Posterior cingulate gyrus (tissue), 11 donors: Measurements from ENCODE around the gene CEP295NL.
A peak's percentile ranks its signal among the peaks of the same experiment; 100 is the strongest.
"Not testable (repeated sequence)": the region's sequence is repeated elsewhere in the genome, so short reads cannot be mapped to it uniquely, and the experiment has no call there.

Experiments used
- DNase-seq, 10 donors: peaks; one replicate each; pipeline versions ENCODE4 v3.0.0 to v3.0.0-alpha.2; 2020 to 2021; ENCODE audit warnings: mixed read lengths in 3 of 10
- intact Hi-C: fragments of 100-400 bp; cut with DNase I; formaldehyde crosslinking; loops from one replicate; pipeline ENCODE4 v1.15.1; 2023

Gene CEP295NL

DNA sequence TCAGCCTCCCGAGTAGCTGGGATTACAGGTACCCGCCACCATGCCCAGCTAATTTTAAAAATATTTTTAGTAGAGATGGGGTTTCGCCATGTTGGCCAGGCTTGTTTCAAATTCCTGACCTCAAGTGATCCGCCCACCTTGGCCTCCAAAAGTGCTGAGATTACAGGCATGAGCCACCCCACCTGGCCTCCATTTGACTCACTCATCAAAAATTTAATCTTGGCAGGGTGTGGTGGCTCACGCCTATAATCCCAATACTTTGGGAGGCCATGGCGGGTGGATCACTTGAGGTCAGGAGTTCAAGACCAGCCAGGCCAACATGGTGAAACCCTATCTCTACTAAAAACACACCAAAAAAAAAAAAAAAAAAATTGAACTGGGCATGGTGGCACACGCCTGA lies 8.5 kb upstream of the CEP295NL start:
- DNase-seq, intact Hi-C loops: not testable (repeated sequence)

DNA sequence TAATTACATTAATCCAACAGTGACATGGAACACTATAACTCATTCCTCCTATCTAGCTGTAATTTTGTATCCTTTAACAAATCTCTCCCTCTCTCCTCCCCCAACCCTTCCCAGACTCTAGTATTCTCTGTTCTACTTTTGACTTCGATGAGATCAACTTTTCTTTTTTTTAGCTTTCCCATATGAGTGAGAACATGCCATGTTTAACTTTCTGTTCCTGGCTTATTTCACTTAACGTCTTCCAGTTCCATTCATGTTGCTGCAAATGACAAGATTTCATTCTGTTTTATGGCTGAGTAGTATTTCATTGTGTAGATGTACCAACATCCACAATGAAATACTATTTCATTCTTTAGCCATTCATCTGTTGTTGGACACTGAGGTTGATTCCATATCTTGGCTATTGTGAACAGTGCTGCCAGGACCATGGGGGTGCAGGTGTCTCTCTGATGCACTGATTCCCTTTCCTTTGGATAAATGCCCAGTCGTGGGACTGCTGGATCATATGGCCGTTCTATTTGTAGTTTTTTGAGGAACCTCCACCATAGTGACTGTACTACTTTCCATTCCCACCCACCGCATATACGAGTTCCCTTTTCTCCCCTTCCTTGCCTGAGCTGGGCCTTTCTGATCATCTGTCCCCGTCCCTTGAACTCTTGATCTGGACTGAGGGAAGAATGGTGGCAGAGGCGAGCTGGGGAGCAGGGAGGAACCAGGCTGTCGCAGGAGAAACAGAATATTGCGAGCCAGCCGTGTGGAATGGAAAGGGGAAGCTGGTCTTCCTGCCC lies 7.7 kb upstream of the CEP295NL start:
- DNase-seq: no peak
- intact Hi-C loops: no loop called here

DNA sequence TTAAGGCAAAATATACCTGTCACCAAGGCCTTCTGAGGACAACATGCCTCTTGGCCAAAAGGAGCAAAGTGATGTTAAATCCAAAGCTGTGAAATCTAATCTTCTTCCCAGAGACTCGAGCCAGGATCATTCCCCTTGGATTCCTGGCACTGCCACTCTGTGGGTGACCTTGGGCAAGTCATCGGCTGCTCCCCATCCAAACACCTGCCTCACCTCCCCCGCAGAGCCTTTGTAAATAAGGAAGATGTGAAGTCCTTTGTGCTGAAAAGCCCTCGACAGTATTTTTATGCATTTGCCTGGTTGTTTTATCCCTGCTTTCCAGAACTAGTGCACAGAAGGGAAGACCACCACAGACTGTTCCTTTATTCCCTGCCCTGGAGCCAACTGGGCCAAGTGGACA lies 5.4 kb upstream of the CEP295NL start:
- DNase-seq: no peak
- intact Hi-C loops: no loop called here

DNA sequence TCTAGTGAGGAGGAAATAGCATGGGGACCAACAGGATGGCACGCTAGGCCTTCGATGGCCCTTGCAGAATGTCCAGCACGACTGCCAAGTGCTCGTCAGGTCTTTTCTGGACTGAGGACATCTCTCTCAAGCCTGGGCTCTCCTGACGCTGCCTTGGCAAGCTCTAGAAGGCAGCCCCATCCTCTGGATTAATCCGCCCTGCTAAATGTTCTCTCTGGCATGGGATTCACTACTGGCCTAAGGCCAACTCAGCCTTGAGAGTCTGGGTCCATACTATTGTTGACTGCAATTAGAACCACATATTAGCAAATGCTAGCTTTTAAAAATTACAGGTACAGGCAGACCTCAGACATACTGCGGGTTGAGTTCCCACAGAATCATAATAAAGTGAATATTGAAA lies 2.5 kb upstream of the CEP295NL start:
- intact Hi-C loops: no loop called here
- no peak for DNase-seq

DNA sequence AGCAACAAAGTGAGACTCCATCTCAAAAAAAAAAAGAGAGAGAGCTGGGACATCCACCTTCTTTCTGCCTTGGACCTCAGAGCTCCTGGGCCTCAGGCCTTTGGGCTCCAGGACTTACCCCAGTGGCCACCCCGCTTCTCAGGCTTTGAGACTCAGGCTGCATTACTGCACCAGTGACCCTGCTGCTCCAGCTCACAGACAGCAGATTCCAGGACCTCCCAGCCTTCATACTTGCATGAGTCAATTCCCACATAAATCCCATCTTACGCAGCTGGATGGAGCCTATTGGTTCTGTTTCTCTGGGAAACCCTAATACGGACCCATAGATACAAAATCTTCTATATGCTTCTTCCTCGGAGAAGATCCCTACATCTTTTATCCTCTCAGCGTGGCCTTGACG lies 2.1 kb upstream of the CEP295NL start:
- DNase-seq: no peak
- intact Hi-C loops: no loop called here

DNA sequence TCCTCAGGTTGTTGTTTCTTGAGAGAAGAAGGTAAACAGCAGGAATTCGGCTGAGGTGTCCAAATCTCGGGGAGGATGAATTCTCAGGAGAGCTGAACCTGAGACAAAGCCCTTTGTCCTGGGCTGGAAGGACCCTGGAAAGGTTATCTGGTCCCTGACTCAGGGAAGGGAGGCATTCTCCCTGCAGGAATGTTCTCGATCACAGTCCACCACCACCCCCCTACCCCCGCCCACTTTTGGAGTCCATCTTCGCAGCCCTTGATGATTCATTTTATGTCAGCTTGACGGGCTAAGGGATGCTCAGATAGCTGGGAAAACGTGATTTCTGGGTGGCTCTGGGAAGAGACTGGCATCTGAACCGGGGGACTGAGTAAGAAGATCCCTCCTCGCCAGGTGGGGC lies 1.4 kb upstream of the CEP295NL start:
- no peak for DNase-seq

DNA sequence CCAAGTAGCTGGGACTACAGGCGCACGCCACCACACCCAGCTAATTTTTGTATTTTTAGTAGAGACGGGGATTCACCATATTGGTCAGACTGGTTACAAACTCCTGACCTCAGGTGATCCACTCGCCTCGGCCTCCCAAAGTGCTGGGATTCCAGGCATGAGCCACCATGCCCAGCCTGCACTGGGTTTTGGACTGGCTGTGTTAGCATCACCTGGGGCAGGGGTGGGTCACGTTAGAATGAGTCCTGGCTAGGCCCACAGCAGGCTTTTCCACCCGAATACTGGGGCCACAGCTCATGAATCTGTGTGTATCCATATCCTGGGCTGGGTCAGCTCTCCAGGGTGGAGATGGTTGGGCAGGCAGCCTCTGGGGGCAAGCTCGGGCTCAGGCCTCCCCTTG lies 770 bp downstream of the CEP295NL start:
- DNase-seq, intact Hi-C loops: not testable (repeated sequence)

More for the DNA sequence above, 1.4 kb upstream of the CEP295NL start:
- intact Hi-C loops: no loop called here

DNA sequence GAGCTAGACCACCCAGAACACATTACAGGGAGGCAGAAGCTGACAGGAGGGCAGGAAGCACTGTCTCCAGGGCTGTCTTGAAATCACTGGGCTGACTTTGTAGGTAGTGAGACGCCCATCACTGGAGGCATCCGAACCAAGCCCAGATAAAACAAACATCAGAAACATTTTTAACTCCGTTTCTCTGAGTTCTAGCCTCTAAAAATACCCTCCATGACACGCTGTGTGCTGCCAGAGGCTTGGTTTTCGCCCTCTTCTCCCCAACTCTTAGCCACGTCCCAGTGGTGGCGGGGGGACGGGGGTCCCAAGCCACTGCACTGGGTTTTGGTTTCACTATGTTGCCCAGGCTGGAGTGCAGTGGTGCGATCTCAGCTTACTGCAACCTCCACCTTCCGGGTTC lies 1.2 kb downstream of the CEP295NL start:
- DNase-seq: no peak
- intact Hi-C loops: no loop called here

DNA sequence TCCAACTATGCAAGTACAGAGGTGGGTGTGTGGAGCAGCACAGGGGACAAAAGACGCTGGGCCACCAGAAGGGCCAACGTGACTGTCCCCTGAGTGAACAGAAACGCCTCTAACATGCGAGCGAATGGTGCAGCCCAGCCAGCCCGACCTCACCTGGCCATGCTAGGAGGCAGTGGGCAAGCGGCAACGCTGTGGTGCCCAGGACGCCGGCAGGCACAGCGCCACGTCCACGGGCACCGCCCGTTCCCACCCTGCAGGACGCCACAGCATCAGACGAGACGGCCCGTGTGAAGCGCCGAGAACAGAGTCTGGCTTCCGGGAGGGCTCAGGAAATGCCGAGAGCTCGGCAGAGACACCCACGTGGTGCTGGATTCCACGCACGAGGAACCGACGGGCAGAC lies 2.2 kb downstream of the CEP295NL start:
- no peak for DNase-seq
- intact Hi-C loops: no loop called here

DNA sequence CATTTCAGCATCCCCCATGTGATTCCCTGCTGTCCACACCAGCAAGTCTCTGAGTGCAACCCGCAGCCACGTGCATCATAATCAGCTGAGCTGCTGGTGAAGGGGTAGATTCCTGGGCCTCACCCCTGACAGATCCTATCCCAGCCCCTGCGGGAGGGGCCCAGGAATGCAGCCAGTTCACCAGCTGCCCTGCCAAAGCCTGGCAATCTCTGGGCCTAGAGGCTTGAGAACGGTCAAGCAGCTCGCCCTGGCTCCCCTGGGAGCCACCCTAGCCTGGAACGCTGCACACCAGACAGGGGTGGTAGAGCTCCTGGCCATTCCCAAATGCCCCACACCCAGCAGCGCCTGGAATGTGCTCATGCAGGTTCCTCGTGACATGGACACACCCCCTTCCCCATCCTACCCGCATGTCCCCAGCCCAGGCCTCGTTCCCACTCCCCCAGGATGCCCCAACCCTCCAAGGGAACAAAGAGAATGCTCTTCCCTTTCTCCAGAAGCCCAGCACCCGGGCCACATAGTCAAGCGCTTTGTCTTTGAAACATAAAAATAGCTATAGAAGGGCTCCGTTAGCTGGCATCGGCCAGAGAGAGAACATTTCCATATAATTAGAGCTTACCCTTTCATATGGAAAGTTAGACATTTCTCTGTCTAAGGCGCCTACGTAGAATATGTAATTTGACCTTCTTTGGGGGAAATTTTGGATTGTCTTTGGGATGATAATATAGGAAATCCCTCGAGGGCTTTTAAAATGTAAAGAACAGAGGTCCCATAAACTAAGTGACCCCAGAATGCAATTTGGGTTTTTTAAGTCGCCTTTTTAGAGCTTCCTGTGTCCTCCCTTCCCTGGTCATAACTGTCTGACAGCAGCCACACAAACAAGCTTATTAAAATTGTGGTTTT lies 3.4 kb downstream of the CEP295NL start:
- peak in 5 of 10 donors; percentile 46 to 92 (median 69) for DNase-seq
- intact Hi-C loops: no loop called here

DNA sequence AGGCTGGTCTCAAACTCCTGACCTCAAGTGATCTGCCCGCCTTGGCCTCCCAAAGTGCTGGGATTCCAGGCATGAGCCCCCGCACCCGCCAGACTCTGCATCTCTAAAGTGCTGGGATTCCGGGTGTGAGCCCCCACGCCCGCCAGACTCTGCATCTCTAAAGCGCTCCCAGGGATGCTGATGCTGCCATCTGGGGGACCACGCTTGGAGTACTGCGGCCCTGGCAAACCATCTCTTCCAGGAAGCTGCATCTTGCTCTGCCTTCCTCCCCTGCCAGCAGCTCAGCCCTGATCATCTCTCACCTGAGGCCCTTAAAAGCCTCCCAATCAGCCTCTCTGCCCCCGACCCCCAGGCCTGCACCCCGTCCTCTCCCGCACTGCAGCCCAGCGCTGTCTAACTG lies 4.1 kb downstream of the CEP295NL start:
- DNase-seq: peak in 2 of 10 donors; percentile 83 to 90
- intact Hi-C loops: no loop called here

DNA sequence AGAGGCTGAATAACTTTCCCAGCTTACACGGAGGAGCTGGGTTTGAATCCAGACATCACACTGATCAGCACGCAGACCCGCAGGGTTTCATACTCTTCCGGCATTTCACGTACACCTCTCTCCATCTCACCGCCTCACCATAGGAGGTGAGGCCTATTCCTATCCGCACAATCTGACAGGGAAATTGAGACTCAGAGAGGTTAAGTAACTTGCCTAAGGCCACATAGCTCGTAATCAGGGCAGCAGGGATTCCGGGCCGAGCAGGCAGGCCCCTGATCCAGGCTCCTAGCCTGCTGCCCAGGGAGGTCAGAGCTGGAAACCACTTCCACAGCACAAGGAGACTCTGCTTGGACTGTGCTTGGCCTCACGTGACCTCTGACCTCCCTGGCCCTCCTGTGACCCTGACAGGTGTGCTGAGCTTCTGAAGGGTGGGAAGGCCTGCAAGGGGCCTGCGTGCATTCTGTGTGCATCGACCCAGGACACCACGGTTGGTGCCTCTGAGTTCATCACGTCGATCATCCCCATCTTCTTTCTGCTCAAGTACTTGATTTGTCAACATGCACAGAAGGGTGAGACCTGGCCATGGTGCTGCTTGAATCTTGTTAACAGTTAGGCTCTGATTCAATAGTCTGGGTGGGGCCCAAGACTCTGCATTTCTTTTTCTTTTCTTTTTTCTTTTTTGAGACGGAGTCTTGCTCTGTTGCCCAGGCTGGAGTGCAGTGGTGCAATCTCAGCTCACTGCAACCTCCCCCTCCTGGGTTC lies 4.7 kb downstream of the CEP295NL start:
- intact Hi-C loops: no loop called here
- no peak for DNase-seq

DNA sequence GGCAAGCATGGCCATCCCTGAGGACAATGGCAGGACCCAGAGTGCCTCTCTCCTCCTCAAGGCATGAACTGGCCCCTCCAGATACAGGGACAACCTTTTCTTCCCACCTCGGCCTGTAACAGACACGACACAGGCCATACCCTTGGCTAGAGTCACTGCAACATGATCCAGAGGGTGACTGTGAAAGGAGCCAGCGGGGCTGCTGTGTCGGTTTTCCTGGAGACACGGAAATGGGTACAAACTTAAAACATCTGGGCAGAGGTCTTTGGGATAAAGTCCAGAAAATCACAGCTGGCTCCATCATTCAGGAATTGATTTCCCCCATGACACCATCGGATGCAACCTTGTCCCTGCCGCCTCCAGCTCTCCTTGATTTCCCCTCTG lies 5.3 kb downstream of the CEP295NL start:
- no peak for DNase-seq
- intact Hi-C loops: no loop called here

DNA sequence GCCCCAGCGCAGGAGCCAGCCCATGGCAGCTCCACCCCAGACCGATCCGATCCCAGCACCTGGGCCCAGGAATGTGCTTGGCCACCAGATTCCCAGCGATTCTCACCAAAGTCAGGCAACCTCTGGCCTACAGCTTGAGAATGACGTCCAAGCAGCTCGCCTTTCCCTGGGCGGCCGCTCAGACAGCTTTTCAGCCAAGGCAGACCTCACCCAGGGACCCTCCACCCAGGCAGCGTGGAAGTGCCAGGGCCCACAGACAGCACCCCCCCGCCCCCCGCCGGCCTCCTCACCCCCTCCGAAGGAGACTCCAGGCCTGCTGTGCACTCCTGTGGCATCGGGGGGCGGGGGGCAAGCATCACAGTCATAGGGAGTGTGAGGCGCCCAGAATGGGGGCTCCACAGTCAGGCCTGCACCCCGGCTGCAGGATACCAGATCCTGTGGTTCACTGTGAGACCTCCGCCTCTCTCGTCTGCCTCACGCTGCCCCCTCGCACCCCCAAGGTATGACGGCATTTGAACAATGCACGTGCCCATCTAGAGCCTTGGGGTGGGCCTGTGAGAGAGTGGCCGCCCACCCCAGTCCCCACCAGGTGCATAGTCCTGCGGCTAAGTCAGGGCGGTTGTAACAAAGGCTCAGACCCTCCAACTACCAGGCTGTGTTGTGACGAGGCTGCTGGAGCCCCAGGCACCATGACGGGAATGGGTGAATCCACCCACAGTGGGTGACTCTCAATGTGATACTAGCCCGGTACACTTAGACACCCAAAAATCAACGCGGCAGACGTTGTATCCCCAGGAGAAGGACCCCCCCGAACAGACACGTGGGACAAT lies 6.0 kb downstream of the CEP295NL start:
- intact Hi-C loops: no loop called here
- no peak for DNase-seq

DNA sequence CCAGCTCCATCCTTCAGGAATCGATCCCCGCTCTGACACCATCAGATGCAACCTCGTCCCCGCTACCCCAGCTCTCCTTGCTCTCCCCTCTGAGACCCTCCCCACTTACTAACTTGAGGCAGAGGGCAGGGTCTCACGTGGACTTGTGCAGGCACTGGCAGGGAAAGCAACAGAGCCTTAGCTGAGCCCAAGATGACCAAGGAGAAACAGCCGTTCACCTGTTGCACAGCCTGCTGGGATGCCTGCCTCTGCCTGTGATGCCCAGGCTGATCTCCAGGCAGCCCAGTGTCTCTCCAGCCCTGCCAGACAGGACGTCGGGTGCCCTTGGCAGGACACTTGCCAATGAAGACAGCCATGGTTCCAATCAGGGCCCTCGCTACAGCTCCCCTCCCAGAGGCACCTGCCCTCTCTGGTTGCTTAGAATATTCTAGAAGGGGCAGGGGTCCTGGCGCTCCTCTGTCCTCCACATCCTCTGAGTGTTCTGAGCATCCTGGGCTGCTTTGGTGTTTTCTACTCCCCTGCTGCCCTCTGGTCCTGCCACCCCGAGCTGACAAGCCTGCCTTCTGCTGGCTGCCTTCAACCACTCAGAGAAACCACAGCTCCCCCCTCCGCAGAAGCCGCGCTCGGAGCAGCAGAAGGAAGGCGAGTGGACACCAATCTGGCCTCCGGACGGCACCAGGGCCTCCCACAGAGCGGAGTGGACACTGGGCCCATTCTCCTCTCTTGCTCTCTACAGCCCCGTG lies 6.7 kb downstream of the CEP295NL start:
- DNase-seq: peak; percentile 71 to 97 (median 80)
- intact Hi-C loops: no loop called here

DNA sequence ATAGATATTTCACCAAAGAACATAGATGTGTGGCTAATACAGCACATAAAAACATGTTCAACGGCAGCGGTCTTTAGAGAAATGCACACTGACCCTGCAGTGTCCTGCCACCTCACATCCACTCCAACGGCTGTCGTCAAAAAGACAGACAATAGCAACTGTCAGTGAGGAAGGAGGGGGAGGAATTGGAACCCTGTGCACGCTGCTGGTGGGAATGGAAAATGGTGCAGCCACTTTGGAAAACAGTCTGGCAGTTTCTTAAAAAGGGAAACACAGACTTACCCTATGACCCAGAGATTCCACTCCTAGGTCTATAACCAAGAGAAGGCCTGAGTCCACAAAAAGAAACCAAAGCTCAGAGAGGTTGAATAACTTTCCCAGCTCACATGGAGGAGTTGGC lies 7.7 kb downstream of the CEP295NL start:
- intact Hi-C loops: no loop called here
- peak in 1 of 10 donors; percentile 43 for DNase-seq

DNA sequence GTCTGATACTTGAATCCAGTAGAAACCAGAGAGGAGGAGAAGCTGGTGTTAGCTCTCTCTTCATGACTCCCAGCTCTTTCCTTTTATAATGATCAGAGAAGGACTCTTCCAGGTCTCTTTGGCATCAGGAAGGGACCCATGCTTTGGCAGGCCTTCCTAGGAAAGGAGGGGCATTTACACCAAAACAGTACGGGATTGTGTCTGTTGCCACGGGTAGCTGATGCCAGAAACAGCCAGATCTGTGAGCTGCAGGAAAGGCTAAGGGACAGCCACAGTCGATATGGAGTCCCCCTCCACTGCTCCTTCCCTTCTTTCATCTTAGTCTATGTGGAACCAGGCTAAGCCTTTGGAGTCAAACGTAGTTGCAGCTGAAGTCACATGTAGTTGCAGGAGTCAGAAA lies 9.3 kb downstream of the CEP295NL start:
- DNase-seq: peak in 1 of 10 donors; percentile 59
- intact Hi-C loops: no loop called here

DNA sequence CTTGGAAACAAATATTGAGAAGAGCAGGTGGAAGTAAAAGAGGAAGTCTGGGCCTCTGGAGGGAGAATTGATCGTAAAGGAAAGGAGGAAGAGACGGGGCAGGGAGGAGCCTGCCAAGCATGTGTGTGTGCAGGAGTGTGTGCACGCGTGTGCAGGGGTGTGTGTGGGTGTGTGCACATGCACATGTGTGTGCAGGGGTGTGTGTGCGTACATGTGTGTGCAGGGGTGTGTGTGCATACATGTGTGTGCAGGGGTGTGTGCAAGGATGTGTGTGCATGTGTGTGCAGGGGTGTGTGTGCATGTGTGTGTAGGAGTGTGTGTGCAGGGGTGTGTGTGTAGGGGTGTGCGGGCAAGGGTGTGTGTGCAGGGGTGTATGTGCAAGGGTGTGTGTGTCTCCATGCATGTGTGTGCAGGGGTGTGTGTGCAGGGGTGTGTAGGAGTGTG lies 10.0 kb downstream of the CEP295NL start:
- intact Hi-C loops: no loop called here
- DNase-seq: no peak

DNA sequence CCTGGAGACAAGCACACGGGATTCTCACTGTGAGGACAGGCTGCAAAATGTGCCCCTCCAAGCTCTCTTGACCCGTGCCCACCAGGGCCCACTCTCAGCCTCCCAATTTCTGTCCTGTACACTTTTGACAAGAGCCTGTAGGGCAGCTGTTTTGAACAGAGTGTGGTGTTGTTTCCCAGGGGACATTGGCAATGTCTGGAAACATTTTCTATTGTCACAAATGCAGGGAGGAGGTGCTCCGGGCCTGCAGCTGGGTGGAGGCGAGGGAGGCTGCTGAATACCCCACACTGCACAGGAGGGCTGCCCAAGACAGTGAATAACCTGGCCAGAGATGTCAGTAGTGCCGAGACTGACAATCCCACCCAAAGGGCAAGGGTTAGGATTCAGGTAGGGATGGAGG lies 10.5 kb downstream of the CEP295NL start:
- DNase-seq: peak in 3 of 10 donors; percentile 51 to 93 (median 62)
- intact Hi-C loops: no loop called here
